Urinary bladder (tissue), 4 donors: ENCODE data around the gene PAAF1. TPM values are rescaled to one million over a fixed set of nuclear protein-coding genes. Genes with fewer than 3 reads are reported as not detected.
A peak's percentile ranks its signal among the peaks of the same experiment; 100 is the strongest.
"Not testable (repeated sequence)": the region's sequence is repeated elsewhere in the genome, so short reads cannot be mapped to it uniquely, and the experiment has no call there.

Experiments
- DNase-seq: peaks from one replicate; pipeline ENCODE4 v3.0.0-alpha.2; 2015; ENCODE audit errors: extremely low spot score
- H3K27ac ChIP-seq: one replicate; pipeline ENCODE4 v1.5.1; 2013; ENCODE audit warnings: low read depth, mild to moderate bottlenecking, moderate library complexity
- H3K36me3 ChIP-seq: one replicate; pipeline ENCODE4 v1.6.1; 2013; ENCODE audit warnings: mild to moderate bottlenecking, moderate library complexity; ENCODE audit not compliant: insufficient read depth
- H3K4me1 ChIP-seq: one replicate; pipeline ENCODE4 v1.6.1; 2013; ENCODE audit warnings: mild to moderate bottlenecking, moderate library complexity; ENCODE audit not compliant: insufficient read depth
- H3K4me3 ChIP-seq: one replicate; pipeline ENCODE4 v1.5.1; 2013; ENCODE audit warnings: low read depth, low read length
- WGBS: extraction: QIAGEN DNeasy Blood & Tissue Kit; methylation state at CpG from one replicate; pipeline ENCODE4 v1.1.7; 2013; 5-methylcytosine and 5-hydroxymethylcytosine counted together
- polyA plus RNA-seq: library from polyadenylated mRNA; stranded (reverse); fragments of 200-250 nt; gene quantifications from one replicate; pipeline ENCODE4 v1.2.3, GENCODE V29; 2013
- total RNA-seq: library from RNA; depleted of rRNA; stranded (reverse); fragments of >200 nt; gene quantifications from one replicate; pipeline ENCODE4 v1.2.3, GENCODE V29; 2014
- donor health status: healthy with polysubstance abuse.
- donor health status: healthy.

The PAAF1 gene
- total and polyA plus RNA-seq, 2 donors, result 15.1 to 20.2 TPM

DNA sequence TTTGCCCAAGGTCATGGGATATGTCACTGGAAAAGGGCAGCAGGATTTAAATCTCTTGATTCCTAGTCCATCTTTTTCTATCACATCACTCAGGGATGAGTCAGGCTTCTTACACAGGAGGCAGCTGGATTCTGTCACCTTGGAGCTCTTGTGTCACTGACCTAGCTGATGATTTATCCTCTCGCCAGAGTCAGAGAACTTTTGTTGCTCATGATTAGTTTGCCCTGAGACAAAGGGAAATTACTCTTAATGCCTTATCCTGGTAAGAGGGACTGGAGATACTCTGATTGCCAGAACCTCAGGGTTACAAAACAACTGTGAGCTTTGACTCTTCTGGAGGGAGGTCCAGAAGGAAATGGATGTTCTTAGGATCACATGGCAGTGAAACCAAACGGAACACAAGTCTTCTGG is 10.2 kb upstream of the PAAF1 start:
- Histone ChIP-seq H3K27ac (no peak overlapping the region), H3K36me3 (peaks cover 3% of the 10 kb centered on the region), H3K4me1 (no peaks in the 10 kb centered on the region), H3K4me3 (no peak overlapping the region)
- no peak for DNase-seq
- 43% methylated on average over 2 of the region's 2 CpGs for WGBS

DNA sequence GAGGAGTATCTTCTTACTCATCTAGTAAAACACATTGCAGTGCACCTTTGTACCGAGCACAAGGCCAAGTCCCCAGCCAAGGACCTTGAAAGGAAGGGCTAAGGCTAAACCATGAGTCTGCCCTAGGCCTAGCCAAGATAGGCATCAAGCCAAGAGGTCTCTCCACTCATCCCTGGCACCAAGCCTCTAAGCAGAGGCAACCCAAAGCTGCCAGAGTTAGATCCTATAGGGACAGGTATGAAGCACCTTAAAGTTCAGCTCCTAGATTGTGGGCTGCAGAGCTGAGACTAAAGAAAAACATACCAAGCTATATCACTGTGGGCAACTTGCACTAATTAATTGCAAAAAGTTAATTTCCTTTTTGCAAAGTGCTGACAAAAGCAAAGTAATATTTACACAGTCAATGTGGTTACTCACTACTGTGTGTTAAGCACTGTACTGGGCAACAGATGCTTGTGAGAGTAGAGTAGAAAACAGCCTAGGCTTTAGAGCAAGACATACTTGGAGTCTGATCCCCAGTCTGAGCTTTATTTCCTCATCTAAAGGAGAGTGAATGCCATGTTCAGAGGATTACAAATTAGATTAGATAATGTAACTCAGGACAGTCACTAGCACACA is 7.4 kb upstream of the PAAF1 start:
- Histone ChIP-seq H3K27ac (no peak overlapping the region), H3K4me1 (no peaks in the 10 kb centered on the region), H3K4me3 (no peak overlapping the region), H3K36me3 (peaks cover 3% of the 10 kb centered on the region)
- no peak for DNase-seq
- 37% methylated on average over 1 of the region's 1 CpG for WGBS

DNA sequence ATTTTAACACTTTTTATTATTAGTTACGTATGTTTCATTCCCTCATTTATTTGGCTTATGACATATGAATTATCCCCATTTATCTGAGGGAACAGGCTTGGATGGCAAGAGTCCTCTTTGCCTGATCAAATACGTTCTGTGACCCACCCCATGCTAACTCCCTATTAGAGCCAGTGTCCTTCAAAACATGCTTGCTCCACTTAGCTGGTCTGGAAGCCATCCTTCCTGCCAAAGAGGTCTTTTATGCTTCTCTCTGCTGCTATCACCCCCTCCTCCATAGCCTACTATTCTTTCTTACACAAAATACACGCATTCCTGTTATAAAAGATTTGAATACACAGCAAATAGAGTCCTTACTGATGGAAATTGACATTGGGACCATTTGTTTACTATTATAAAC is 6.5 kb upstream of the PAAF1 start:
- H3K4me3 ChIP-seq, result no peak overlapping the region
- H3K27ac ChIP-seq, result no peak overlapping the region
- H3K36me3 ChIP-seq, result no peaks in the 10 kb centered on the region
- no peak for DNase-seq
- 85% methylated on average over 3 of the region's 3 CpGs for WGBS
- no peaks in the 10 kb centered on the region for H3K4me1 ChIP-seq

DNA sequence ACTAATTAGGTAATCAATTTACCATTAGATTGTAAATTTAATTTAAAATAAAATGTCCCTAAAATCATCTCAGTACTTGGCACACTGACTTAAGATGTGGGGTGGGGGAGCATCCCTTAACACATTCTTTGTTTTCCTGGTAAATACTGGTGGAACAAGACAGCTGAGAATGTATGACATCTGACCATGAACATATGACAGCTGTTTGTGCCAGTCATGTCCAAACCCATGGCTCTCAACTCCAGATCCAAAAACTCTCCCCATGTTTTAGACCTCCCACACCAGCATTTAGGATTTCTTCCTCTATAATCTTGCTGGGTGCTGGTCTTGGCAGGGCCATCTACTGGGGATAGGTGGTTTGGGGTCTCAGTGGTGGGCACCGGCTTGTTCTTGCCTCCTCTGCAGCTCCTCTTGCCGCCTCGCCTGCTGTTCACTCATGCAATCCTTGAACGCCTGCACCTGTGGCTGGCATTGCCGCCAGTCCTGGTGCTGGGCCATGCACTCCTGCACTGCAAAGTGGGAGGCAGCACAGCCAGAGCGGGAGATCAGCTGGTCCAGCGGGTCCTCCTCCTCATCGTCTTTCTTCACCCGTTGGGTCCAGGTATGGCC is 3.9 kb upstream of the PAAF1 start:
- no peak overlapping the region for H3K4me3 ChIP-seq
- no peak for DNase-seq
- no peak overlapping the region for H3K27ac ChIP-seq
- WGBS, result 95% methylated on average over 9 of the region's 9 CpGs
- H3K4me1 ChIP-seq, result peaks cover 3% of the 10 kb centered on the region
- H3K36me3 ChIP-seq, result no peaks in the 10 kb centered on the region

DNA sequence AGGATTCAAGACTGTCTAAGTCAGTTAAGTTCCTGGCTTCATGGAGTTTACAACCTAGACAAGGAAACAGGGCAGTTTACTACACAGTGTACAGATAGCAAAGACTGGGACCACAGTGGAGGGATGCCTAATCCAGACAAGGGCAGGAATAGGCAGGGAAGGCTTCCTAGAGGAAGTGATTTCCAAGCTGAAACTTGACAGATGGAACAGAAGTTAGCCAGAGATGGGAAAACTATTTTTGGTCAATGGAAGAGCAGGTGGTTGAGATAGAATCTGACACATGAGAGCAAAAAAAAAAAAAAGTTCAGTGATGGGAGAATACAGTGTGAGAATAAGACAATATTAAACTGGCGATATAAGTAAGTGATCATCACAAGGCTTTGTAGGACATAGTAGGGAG is 1.4 kb upstream of the PAAF1 start:
- H3K4me3 ChIP-seq, result no peak overlapping the region
- WGBS, result 89% methylated on average over 1 of the region's 1 CpG
- no peaks in the 10 kb centered on the region for H3K36me3 ChIP-seq
- H3K4me1 ChIP-seq, result peaks cover 3% of the 10 kb centered on the region
- no peak for DNase-seq
- no peak overlapping the region for H3K27ac ChIP-seq

DNA sequence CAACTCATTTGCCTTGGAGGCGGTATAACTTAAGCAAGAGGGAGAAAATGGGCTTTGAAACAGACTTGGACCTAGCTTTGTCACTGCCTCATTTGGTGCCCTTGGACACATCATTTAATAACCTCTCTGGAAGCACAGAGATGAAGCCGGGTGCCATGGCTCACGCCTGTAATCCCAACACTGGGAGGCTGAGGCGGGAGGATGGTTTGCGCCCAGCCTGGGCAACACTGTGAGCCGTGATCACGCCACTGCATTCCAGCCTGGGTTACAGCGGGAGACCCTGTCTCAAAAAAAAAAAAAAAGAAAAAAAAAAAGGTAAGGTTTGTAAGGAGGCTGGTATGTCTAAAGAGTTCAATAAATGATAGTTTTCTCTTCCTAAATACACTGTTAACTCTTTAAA is 959 bp upstream of the PAAF1 start:
- no peak for DNase-seq
- peak overlapping the region; percentile 73 for H3K4me3 ChIP-seq
- 34% methylated on average over 8 of the region's 8 CpGs for WGBS
- H3K4me1 ChIP-seq, result peaks cover 3% of the 10 kb centered on the region
- no peak overlapping the region for H3K27ac ChIP-seq
- H3K36me3 ChIP-seq, result no peaks in the 10 kb centered on the region

DNA sequence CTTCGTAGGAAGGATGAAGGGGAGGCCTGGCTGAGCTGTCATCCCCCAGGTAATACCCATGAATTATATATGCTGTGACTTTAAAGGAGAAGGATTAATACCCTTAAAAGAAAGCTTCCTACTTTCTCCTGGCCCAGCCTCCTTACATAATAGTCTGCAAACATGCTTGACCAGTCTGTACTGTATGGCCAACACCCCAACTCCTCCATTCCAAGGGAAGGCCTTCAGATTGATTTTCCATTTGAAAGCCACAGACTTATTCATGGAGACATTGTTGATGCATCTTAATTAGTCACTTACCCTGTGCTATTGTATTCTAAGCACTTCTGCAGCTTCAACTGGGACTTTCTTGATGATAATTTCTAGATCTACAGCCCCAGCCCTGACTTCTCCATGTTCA is 2.0 kb downstream of the PAAF1 start:
- WGBS, result 72% methylated on average over 1 of the region's 1 CpG
- no peaks in the 10 kb centered on the region for H3K36me3 ChIP-seq
- DNase-seq, result no peak

DNA sequence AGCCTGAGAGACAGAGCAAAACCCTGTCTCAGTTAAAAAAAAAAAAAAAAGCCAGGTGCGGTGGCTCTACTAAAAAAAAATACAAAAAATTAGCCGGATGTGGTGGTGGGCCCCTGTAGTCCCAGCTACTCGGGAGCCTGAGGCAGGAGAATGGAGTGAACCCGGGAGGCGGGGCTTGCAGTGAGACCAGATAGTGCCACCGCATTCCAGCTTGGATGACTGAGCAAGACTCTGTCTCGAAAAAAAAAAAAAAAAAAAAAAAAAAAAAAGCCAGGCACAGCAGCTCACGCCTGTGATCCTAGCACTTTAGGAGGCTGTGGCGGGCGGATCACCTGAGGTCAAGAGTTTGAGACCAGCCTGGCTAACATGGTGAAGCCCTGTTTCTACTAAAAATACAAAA is 3.6 kb downstream of the PAAF1 start:
- not testable (repeated sequence) for H3K27ac ChIP-seq, H3K4me3 ChIP-seq, DNase-seq, H3K4me1 ChIP-seq, H3K36me3 ChIP-seq
- WGBS, result 87% methylated on average over 10 of the region's 10 CpGs

More for the DNA sequence above, 2.0 kb downstream of the PAAF1 start:
- Histone ChIP-seq H3K4me3 (no peak overlapping the region), H3K4me1 (peaks cover 3% of the 10 kb centered on the region), H3K27ac (no peak overlapping the region)

DNA sequence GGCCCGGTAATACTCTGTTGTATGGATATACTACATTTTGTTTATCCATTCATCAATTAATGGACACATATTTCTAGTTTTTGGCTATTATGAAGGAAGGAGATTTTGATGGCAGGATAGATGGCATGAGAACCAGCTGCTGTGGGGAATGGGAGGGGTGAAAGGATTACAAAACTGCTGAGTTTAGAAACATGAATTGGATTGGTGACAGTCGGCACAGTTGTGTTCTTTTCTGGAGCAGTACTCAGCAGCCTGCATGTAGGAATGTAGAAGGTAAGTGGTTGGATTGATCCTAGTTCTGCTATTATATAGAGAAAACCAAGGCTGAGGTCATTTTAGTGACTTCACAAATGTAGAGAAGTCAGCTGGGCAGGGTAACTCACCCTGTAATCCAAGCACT is 7.1 kb downstream of the PAAF1 start:
- no peaks in the 10 kb centered on the region for H3K36me3 ChIP-seq
- no peak for DNase-seq

DNA sequence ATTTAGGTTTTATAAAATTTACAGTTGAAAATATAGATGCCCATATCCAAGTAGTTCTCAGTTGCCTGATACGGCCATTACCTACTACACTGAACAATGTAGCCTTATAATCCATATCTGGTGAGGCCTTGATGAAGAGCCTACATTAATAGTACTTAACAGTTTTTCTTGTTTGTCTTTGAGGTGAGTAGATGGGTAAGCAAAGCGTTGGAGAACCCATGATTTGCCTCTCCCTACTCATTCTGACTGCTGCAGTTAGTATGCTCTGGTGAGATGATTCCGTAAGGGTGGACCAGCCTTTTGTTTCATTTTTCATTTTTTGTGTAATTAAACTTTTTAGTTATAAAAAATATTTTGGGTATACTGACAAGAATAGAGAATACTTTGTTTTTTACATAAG is 11.4 kb downstream of the PAAF1 start:
- H3K4me3 ChIP-seq, result no peak overlapping the region
- peaks cover 2% of the 10 kb centered on the region for H3K36me3 ChIP-seq
- WGBS, result 97% methylated on average over 3 of the region's 3 CpGs
- no peaks in the 10 kb centered on the region for H3K4me1 ChIP-seq
- no peak for DNase-seq
- H3K27ac ChIP-seq, result no peak overlapping the region

More for the DNA sequence above, 7.1 kb downstream of the PAAF1 start:
- Histone ChIP-seq H3K27ac (no peak overlapping the region), H3K4me1 (no peaks in the 10 kb centered on the region), H3K4me3 (no peak overlapping the region)
- 90% methylated on average over 2 of the region's 2 CpGs for WGBS

DNA sequence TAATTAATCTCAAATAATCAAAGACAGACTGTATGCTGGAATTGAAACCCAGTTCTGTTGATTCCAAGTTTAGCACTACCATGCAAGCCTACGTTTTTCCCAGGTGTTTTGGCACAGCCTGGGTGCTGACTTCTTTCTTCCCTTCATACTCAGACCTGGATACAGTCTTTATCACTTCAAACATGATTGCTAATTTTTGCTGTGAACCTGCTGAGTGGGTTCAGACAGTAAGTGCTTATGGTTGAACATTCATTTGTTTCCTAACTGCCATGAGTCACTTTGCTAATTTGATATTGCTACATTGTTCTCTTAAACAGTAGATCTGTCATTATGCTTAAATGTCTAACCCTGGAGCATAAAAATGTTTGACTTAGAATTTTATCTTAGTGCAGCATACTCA is 12.2 kb downstream of the PAAF1 start:
- Histone ChIP-seq H3K4me3 (no peak overlapping the region), H3K4me1 (no peaks in the 10 kb centered on the region), H3K27ac (no peak overlapping the region), H3K36me3 (peaks cover 2% of the 10 kb centered on the region)
- 51% methylated on average over 1 of the region's 1 CpG for WGBS
- no peak for DNase-seq

DNA sequence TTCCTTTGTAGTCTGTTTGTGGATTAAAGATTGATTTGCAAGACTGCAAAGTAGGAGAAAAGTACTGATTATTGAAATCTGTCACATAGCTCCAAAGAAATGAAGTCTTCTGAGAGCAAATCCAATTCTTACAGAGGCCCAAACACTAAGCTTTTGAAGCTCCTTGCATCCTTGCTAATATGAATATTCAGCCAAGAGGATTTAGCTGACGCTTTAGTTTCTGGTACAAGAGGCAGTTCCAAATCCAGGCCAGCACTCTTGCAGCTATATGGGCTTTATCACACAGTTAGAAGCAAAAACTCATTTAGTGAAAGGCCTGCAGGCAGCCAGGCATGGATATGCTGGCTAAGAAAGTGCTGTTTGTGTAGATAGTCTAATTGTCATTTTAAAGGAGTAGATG is 12.7 kb downstream of the PAAF1 start:
- H3K36me3 ChIP-seq, result peaks cover 2% of the 10 kb centered on the region
- H3K4me1 ChIP-seq, result no peaks in the 10 kb centered on the region
- WGBS, result 79% methylated on average over 1 of the region's 1 CpG
- no peak overlapping the region for H3K27ac ChIP-seq
- DNase-seq, result no peak
- H3K4me3 ChIP-seq, result no peak overlapping the region

DNA sequence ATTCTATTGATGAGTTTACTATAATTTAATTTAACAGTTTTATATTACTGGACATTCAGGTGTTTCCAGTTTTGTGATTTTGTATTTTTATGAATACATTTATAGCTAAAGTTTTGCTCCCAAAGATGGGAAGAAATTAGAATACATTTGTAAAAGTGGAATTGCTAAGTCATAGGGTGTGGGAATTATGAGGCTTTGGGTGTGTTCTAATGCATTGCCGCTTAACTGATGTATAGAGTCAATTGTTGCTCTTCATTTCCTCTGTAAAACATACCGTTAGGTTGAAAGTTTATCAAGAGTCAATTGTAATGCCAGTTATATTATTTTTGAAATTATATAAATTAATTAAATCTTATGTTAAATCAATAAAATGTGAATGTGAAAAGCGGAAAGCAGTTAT is 16.2 kb downstream of the PAAF1 start:
- no peak for DNase-seq
- Histone ChIP-seq H3K4me1 (no peaks in the 10 kb centered on the region), H3K4me3 (no peak overlapping the region), H3K27ac (no peak overlapping the region), H3K36me3 (peaks cover 2% of the 10 kb centered on the region)
- 95% methylated on average over 3 of the region's 3 CpGs for WGBS

DNA sequence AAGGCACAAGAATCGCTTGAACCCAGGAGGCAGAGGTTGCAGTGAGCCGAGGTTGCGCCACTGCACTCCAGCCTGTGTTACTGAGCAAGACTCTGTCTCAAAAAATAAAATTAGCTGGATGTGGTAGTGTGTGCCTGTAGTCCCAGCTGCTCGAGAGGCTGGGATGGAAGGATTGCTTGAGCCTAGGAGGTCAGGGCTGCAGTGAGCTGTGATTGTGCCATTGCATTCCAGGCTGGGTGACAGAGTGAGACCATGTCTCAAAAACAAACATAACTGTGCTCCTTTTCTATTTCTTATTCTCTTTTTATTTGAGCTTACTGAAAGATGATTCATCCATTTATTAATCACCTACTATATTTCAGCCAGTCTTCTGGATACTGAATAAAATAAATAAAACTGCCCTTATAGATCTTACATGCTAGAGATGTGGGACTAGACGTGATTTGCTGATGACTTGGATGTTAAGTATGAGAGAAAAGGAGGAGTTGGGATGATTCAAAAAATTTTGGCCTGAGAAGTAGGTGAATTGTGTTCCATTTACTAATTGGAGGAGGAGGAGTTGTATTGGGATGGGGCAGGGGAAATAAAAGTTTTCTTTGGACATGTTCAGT is 18.0 kb downstream of the PAAF1 start:
- DNase-seq, result no peak
- H3K4me1 ChIP-seq, result no peaks in the 10 kb centered on the region
- no peak overlapping the region for H3K4me3 ChIP-seq
- H3K27ac ChIP-seq, result no peak overlapping the region
- WGBS, result 95% methylated on average over 5 of the region's 5 CpGs
- H3K36me3 ChIP-seq, result peaks cover 2% of the 10 kb centered on the region
